Measurements from ENCODE around the gene SCUBE3.

The SCUBE3 gene

GRCh38 chr6:35251949-35252348 is 38.2 kb downstream of the SCUBE3 start:
- no peak overlapping the region for H3K18ac ChIP-seq (ENCODE audit: low read length)
- no peak overlapping the region for H2BK12ac ChIP-seq (ENCODE audit: low read length)
- H3K27ac ChIP-seq (ENCODE audit: low read depth, low read length), result no peak overlapping the region
- H4K12ac ChIP-seq (ENCODE audit: low read depth, low read length), result no peak overlapping the region
- DNase-seq, result no peak
- H3K9me3 ChIP-seq (ENCODE audit: insufficient read depth, low read depth, low read length), result no peaks in the 10 kb centered on the region
- no peak overlapping the region for H4K8ac ChIP-seq (ENCODE audit: low read depth, low read length)
- H4K91ac ChIP-seq (ENCODE audit: low read depth, low read length), result no peak overlapping the region
- no peak overlapping the region for H2BK5ac ChIP-seq (ENCODE audit: low read depth, low read length, poor library complexity)
- no peak overlapping the region for H3K14ac ChIP-seq (ENCODE audit: low read length)
- H3K23ac ChIP-seq (ENCODE audit: low read length), result no peak overlapping the region
- H2AK5ac ChIP-seq (ENCODE audit: low read length), result no peak overlapping the region
- H3K4me2 ChIP-seq (ENCODE audit: low read length), result no peak overlapping the region
- no CpG with 5 or more reads among the region's 3 CpGs for WGBS (ENCODE audit: extremely low coverage, insufficient coverage, insufficient read length)
- no peak overlapping the region for H3K4me3 ChIP-seq (ENCODE audit: low read depth, low read length)
- no peaks in the 10 kb centered on the region for H3K79me2 ChIP-seq (ENCODE audit: control insufficient read depth, insufficient read depth, low read length, poor library complexity)
- no peak overlapping the region for H2BK120ac ChIP-seq (ENCODE audit: insufficient read depth, low read length, poor library complexity)
- H3K4ac ChIP-seq (ENCODE audit: low read depth, low read length), result no peak overlapping the region
- no peak overlapping the region for H2AFZ ChIP-seq (ENCODE audit: insufficient read depth, low read length, poor library complexity)
- no peaks in the 10 kb centered on the region for H3K79me1 ChIP-seq (ENCODE audit: low read length)
- no peaks in the 10 kb centered on the region for H3K27me3 ChIP-seq (ENCODE audit: insufficient read depth, low read length)
- H3K4me1 ChIP-seq (ENCODE audit: control insufficient read depth in 1 of 2, insufficient read depth in 2 of 2, low read length in 2 of 2), result peaks cover 0 to 2% of the 10 kb centered on the region in 2 experiments
- no peak overlapping the region for H3K9ac ChIP-seq (ENCODE audit: low read length)
- H3K36me3 ChIP-seq (ENCODE audit: control insufficient read depth in 1 of 2, insufficient read depth in 2 of 2, low read length in 2 of 2), result no peaks in the 10 kb centered on the region

- no peak overlapping the region for H3K4me2 ChIP-seq (ENCODE audit: low read length)
- no peak overlapping the region for H2BK12ac ChIP-seq (ENCODE audit: low read length)
- H3K4me3 ChIP-seq (ENCODE audit: low read depth, low read length), result no peak overlapping the region
- no peak overlapping the region for H3K23ac ChIP-seq (ENCODE audit: low read length)
- H3K79me1 ChIP-seq (ENCODE audit: low read length), result no peaks in the 10 kb centered on the region
- no peaks in the 10 kb centered on the region for H3K27me3 ChIP-seq (ENCODE audit: insufficient read depth, low read length)
- H3K36me3 ChIP-seq (ENCODE audit: control insufficient read depth in 1 of 2, insufficient read depth in 2 of 2, low read length in 2 of 2), result no peaks in the 10 kb centered on the region
- no peak overlapping the region for H3K14ac ChIP-seq (ENCODE audit: low read length)
- H2AK5ac ChIP-seq (ENCODE audit: low read length), result no peak overlapping the region
- DNase-seq, result no peak
- H3K18ac ChIP-seq (ENCODE audit: low read length), result no peak overlapping the region
- H3K9ac ChIP-seq (ENCODE audit: low read length), result no peak overlapping the region
- no peaks in the 10 kb centered on the region for H3K9me3 ChIP-seq (ENCODE audit: insufficient read depth, low read depth, low read length)
- H3K4ac ChIP-seq (ENCODE audit: low read depth, low read length), result no peak overlapping the region
- peaks cover 0 to 2% of the 10 kb centered on the region in 2 experiments for H3K4me1 ChIP-seq (ENCODE audit: control insufficient read depth in 1 of 2, insufficient read depth in 2 of 2, low read length in 2 of 2)
- no peak overlapping the region for H3K27ac ChIP-seq (ENCODE audit: low read depth, low read length)
- no peak overlapping the region for H2BK120ac ChIP-seq (ENCODE audit: insufficient read depth, low read length, poor library complexity)
- no peak overlapping the region for H2BK5ac ChIP-seq (ENCODE audit: low read depth, low read length, poor library complexity)
- whole genome bisulfite sequencing (ENCODE audit: extremely low coverage, insufficient coverage, insufficient read length), result no CpG with 5 or more reads among the region's 1 CpG
- H4K8ac ChIP-seq (ENCODE audit: low read depth, low read length), result no peak overlapping the region
- H3K79me2 ChIP-seq (ENCODE audit: control insufficient read depth, insufficient read depth, low read length, poor library complexity), result no peaks in the 10 kb centered on the region
- no peak overlapping the region for H4K91ac ChIP-seq (ENCODE audit: low read depth, low read length)
- H4K12ac ChIP-seq (ENCODE audit: low read depth, low read length), result no peak overlapping the region
- H2AFZ ChIP-seq (ENCODE audit: insufficient read depth, low read length, poor library complexity), result no peak overlapping the region
These were observed 39.5 kb downstream of the SCUBE3 start for GRCh38 chr6:35253249-35253648.

GRCh38 chr6:35258336-35258735 is 44.6 kb downstream of the SCUBE3 start:
- Histone ChIP-seq H4K91ac (ENCODE audit: low read depth, low read length) (no peak overlapping the region), H2BK5ac (ENCODE audit: low read depth, low read length, poor library complexity) (no peak overlapping the region), H3K4ac (ENCODE audit: low read depth, low read length) (no peak overlapping the region), H3K27me3 (ENCODE audit: insufficient read depth, low read length) (no peaks in the 10 kb centered on the region), H3K14ac (ENCODE audit: low read length) (no peak overlapping the region), H4K12ac (ENCODE audit: low read depth, low read length) (no peak overlapping the region), H3K4me1 (ENCODE audit: control insufficient read depth in 1 of 2, insufficient read depth in 2 of 2, low read length in 2 of 2) (peaks cover 3 to 8% of the 10 kb centered on the region in 2 experiments), H3K9me3 (ENCODE audit: insufficient read depth, low read depth, low read length) (peaks cover 3% of the 10 kb centered on the region), H3K9ac (ENCODE audit: low read length) (no peak overlapping the region), H2AK5ac (ENCODE audit: low read length) (no peak overlapping the region), H4K8ac (ENCODE audit: low read depth, low read length) (no peak overlapping the region), H3K36me3 (ENCODE audit: control insufficient read depth in 1 of 2, insufficient read depth in 2 of 2, low read length in 2 of 2) (no peaks in the 10 kb centered on the region), H2BK12ac (ENCODE audit: low read length) (no peak overlapping the region), H3K27ac (ENCODE audit: low read depth, low read length) (no peak overlapping the region), H3K23ac (ENCODE audit: low read length) (no peak overlapping the region), H3K4me2 (ENCODE audit: low read length) (peak overlapping the region; percentile 78), H2AFZ (ENCODE audit: insufficient read depth, low read length, poor library complexity) (no peak overlapping the region), H3K79me2 (ENCODE audit: control insufficient read depth, insufficient read depth, low read length, poor library complexity) (peaks cover 5% of the 10 kb centered on the region), H3K4me3 (ENCODE audit: low read depth, low read length) (no peak overlapping the region), H3K18ac (ENCODE audit: low read length) (no peak overlapping the region), H3K79me1 (ENCODE audit: low read length) (peaks cover 8% of the 10 kb centered on the region), H2BK120ac (ENCODE audit: insufficient read depth, low read length, poor library complexity) (no peak overlapping the region)
- WGBS (ENCODE audit: extremely low coverage, insufficient coverage, insufficient read length), result no CpG with 5 or more reads among the region's 7 CpGs
- DNase-seq, result no peak

GRCh38 chr6:35258858-35259193 is 45.1 kb downstream of the SCUBE3 start:
- no peak overlapping the region for H3K27ac ChIP-seq (ENCODE audit: low read depth, low read length)

More at GRCh38 chr6:35258858-35259193, 45.1 kb downstream of the SCUBE3 start:
- Histone ChIP-seq H4K12ac (ENCODE audit: low read depth, low read length) (no peak overlapping the region), H3K36me3 (ENCODE audit: control insufficient read depth in 1 of 2, insufficient read depth in 2 of 2, low read length in 2 of 2) (no peaks in the 10 kb centered on the region), H3K4me3 (ENCODE audit: low read depth, low read length) (peak overlapping the region; percentile 93), H2AK5ac (ENCODE audit: low read length) (no peak overlapping the region), H3K23ac (ENCODE audit: low read length) (no peak overlapping the region), H3K27me3 (ENCODE audit: insufficient read depth, low read length) (no peaks in the 10 kb centered on the region), H2BK5ac (ENCODE audit: low read depth, low read length, poor library complexity) (no peak overlapping the region), H3K9me3 (ENCODE audit: insufficient read depth, low read depth, low read length) (peaks cover 3% of the 10 kb centered on the region), H3K4ac (ENCODE audit: low read depth, low read length) (no peak overlapping the region), H2BK120ac (ENCODE audit: insufficient read depth, low read length, poor library complexity) (no peak overlapping the region), H3K79me2 (ENCODE audit: control insufficient read depth, insufficient read depth, low read length, poor library complexity) (peaks cover 5% of the 10 kb centered on the region), H3K14ac (ENCODE audit: low read length) (no peak overlapping the region), H3K18ac (ENCODE audit: low read length) (no peak overlapping the region), H3K4me2 (ENCODE audit: low read length) (peak overlapping the region; percentile 78), H3K4me1 (ENCODE audit: control insufficient read depth in 1 of 2, insufficient read depth in 2 of 2, low read length in 2 of 2) (peaks cover 3 to 8% of the 10 kb centered on the region in 2 experiments), H4K91ac (ENCODE audit: low read depth, low read length) (no peak overlapping the region), H3K79me1 (ENCODE audit: low read length) (peaks cover 8% of the 10 kb centered on the region), H2BK12ac (ENCODE audit: low read length) (no peak overlapping the region), H2AFZ (ENCODE audit: insufficient read depth, low read length, poor library complexity) (peak overlapping the region; percentile 13), H4K8ac (ENCODE audit: low read depth, low read length) (peak overlapping the region; percentile 31), H3K9ac (ENCODE audit: low read length) (peak overlapping the region; percentile 62)
- WGBS (ENCODE audit: extremely low coverage, insufficient coverage, insufficient read length), result no CpG with 5 or more reads among the region's 20 CpGs
- DNase-seq, result no peak

Data from trophoblast cell (in vitro differentiated cells and primary cell).